MM.1S (cell line): ENCODE data around the gene TBC1D8.

Experiments used
- EZH2 ChIP-seq: fragments of 300-600 bp; sonication (generic); optimal IDR thresholded peaks from 2 replicates; pipeline ENCODE3; 2017; ENCODE audit warnings: low read depth, mild to moderate bottlenecking, antibody characterized with exemption, low read length, mixed read lengths
- EZH2phosphoT487 ChIP-seq: fragments of 300-600 bp; sonication (generic); IDR thresholded peaks from 2 replicates; pipeline ENCODE4 v1.6.1; 2018; ENCODE audit warnings: antibody characterized with exemption, low read length
- TF ChIP-seq, protein P1 (sequence below): fragments of 300-600 bp; sonication (generic); IDR thresholded peaks from 2 replicates; pipeline ENCODE4 v1.5.1; 2016; ENCODE audit warnings: antibody characterized with exemption, low read length, mixed read lengths

DNA sequence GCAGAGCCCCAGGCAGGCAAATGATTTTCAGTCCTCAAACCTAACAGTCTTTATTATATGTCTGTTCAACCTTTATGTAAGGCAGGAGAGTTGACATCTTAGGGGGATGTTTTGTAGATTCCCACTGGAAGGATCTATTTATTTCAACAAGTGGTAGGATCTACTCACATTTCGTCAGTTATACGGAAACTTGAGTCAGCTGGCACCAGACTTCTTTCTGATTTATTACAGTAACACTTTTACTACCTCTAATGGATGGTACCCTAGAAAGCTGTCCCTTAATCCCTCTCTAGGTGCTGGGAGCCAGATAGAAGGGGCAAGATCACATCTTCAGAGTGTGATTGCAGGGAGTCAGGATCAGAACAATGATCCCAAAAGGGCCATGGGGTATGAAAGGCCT is 151.2 kb downstream of the TBC1D8 start:
- TF ChIP-seq EZH2 (no peak), EZH2phosphoT487 (no peak)
- TF ChIP-seq, protein P1, sequence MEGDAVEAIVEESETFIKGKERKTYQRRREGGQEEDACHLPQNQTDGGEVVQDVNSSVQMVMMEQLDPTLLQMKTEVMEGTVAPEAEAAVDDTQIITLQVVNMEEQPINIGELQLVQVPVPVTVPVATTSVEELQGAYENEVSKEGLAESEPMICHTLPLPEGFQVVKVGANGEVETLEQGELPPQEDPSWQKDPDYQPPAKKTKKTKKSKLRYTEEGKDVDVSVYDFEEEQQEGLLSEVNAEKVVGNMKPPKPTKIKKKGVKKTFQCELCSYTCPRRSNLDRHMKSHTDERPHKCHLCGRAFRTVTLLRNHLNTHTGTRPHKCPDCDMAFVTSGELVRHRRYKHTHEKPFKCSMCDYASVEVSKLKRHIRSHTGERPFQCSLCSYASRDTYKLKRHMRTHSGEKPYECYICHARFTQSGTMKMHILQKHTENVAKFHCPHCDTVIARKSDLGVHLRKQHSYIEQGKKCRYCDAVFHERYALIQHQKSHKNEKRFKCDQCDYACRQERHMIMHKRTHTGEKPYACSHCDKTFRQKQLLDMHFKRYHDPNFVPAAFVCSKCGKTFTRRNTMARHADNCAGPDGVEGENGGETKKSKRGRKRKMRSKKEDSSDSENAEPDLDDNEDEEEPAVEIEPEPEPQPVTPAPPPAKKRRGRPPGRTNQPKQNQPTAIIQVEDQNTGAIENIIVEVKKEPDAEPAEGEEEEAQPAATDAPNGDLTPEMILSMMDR: no peak
